Left lung (tissue), 10 donors: ENCODE measurements around the gene TCEANC. TPM values are rescaled to one million over a fixed set of nuclear protein-coding genes. Genes with fewer than 3 reads are reported as not detected.

Experiments used
- ATAC-seq: fragments of 200-7000 bp; cut with Tn5 transposase; one replicate; pipeline ENCODE4 v1.9.1; 2020; ENCODE audit warnings: moderate library complexity
- DNase-seq, 4 donors: peaks; one replicate each; pipeline ENCODE4 v3.0.0-alpha.2; 2013 to 2020
- H3K27ac ChIP-seq, 2 donors: fragments of 200-600 bp; sonication (generic) in 1 of 2; one replicate each; pipeline versions ENCODE4 v1.5.0 to v1.8.0; 2020 to 2021
- H3K27me3 ChIP-seq, 2 donors: fragments of 200-600 bp; sonication (generic) in 1 of 2; one replicate each; pipeline versions ENCODE4 v1.5.0 to v1.8.0; 2020 to 2021
- H3K36me3 ChIP-seq, 2 donors: fragments of 200-600 bp; sonication (generic) in 1 of 2; one replicate each; pipeline versions ENCODE4 v1.5.0 to v1.8.0; 2020 to 2021
- H3K4me1 ChIP-seq, 2 donors: fragments of 200-600 bp; one replicate each; pipeline ENCODE4 v1.8.0; 2021
- H3K4me3 ChIP-seq, 2 donors: fragments of 200-600 bp; sonication (generic) in 1 of 2; one replicate each; pipeline versions ENCODE4 v1.5.0 to v1.8.0; 2020 to 2021; ENCODE audit warnings: mild to moderate bottlenecking in 1 of 2
- H3K9me3 ChIP-seq, 2 donors: fragments of 200-600 bp; sonication (generic) in 1 of 2; one replicate each; pipeline versions ENCODE4 v1.5.0 to v1.8.0; 2020 to 2021
- intact Hi-C, 2 donors: fragments of 100-400 bp; cut with DNase I; formaldehyde crosslinking; loops; one replicate each; pipeline versions ENCODE4 v1.11.2 to v1.14.2; 2022
- polyA plus RNA-seq, 6 donors: library from polyadenylated mRNA; unstranded; fragments of 120-200 nt; gene quantifications; one replicate each; pipeline ENCODE4 v1.2.1, GENCODE V29; 2013; ENCODE audit not compliant: insufficient read length in 6 of 6
- total RNA-seq, 2 donors: library from RNA; stranded (reverse); fragmentation: NEBNext Ultra II Directional; extraction: Animal tissue kit (Norgen Biotek cat#: 25700); gene quantifications; one replicate each; pipeline ENCODE4 v1.2.1, GENCODE V29; 2021
- TF ChIP-seq, protein P1 (sequence below), 2 donors: fragments of 200-600 bp; sonication (generic) in 1 of 2; IDR thresholded peaks; one replicate each; pipeline versions ENCODE4 v1.5.0 to v1.8.0; 2021; ENCODE audit warnings: antibody characterized with exemption in 2 of 2
- donor health status: DM: no; HTN: yes; CAD: no.
- donor health status: DM: no; HTN: no; CAD: no.

The TCEANC gene
- total and polyA plus RNA-seq, 8 donors, result 3.1 to 7.1 (median 6.5) TPM

GRCh38 chrX:13687203-13687602 is 34.3 kb downstream of the TCEANC start:
- TF ChIP-seq, protein P1, sequence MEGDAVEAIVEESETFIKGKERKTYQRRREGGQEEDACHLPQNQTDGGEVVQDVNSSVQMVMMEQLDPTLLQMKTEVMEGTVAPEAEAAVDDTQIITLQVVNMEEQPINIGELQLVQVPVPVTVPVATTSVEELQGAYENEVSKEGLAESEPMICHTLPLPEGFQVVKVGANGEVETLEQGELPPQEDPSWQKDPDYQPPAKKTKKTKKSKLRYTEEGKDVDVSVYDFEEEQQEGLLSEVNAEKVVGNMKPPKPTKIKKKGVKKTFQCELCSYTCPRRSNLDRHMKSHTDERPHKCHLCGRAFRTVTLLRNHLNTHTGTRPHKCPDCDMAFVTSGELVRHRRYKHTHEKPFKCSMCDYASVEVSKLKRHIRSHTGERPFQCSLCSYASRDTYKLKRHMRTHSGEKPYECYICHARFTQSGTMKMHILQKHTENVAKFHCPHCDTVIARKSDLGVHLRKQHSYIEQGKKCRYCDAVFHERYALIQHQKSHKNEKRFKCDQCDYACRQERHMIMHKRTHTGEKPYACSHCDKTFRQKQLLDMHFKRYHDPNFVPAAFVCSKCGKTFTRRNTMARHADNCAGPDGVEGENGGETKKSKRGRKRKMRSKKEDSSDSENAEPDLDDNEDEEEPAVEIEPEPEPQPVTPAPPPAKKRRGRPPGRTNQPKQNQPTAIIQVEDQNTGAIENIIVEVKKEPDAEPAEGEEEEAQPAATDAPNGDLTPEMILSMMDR (IDR thresholded peaks at IDR 0.05), result no peak
- Histone ChIP-seq H3K36me3 (no peaks in the 10 kb centered on the region), H3K27me3 (peaks cover 0 to 10% of the 10 kb centered on the region in 2 donors), H3K27ac (no peak overlapping the region), H3K9me3 (no peaks in the 10 kb centered on the region), H3K4me1 (peaks cover 0 to 15% of the 10 kb centered on the region in 2 donors), H3K4me3 (no peak overlapping the region)
- intact Hi-C loops, result no loop called here
- ATAC-seq, result no peak
- no peak for DNase-seq

GRCh38 chrX:13688384-13688957 is 35.5 kb downstream of the TCEANC start:
- Histone ChIP-seq H3K27ac (peak overlapping the region; percentile 90 to 91), H3K4me3 (peak overlapping the region; percentile 46 to 60), H3K27me3 (peaks cover 0 to 10% of the 10 kb centered on the region in 2 donors), H3K9me3 (no peaks in the 10 kb centered on the region), H3K36me3 (no peaks in the 10 kb centered on the region), H3K4me1 (peaks cover 0 to 25% of the 10 kb centered on the region in 2 donors)
- intact Hi-C loops, result no loop called here
- TF ChIP-seq, protein P1 (IDR thresholded peaks at IDR 0.05), result no peak
- ATAC-seq (peak; percentile 8), DNase-seq (no peak)

GRCh38 chrX:13688958-13689740 is 36.2 kb downstream of the TCEANC start, which contains the start of gene RAB9A:
Gene RAB9A (plus strand): TSS chrX:13689128. CDS start chrX:13708747, 19,619 bp downstream.
- Histone ChIP-seq H3K27me3 (peaks cover 0 to 10% of the 10 kb centered on the region in 2 donors), H3K27ac (peak within 1 kb of the TSS; percentile 90 to 91), H3K9me3 (no peaks in the 10 kb centered on the region), H3K4me1 (peaks cover 0 to 32% of the 10 kb centered on the region in 2 donors), H3K4me3 (peak within 1 kb of the TSS; percentile 46 to 60), H3K36me3 (no peaks in the 10 kb centered on the region)
- DNase-seq, result peak; percentile 70 to 95 (median 86)
- ATAC-seq, result peak; percentile 99
- intact Hi-C loops, result no loop called here
- TF ChIP-seq, protein P1 (IDR thresholded peaks at IDR 0.05), result no peak

DNA sequence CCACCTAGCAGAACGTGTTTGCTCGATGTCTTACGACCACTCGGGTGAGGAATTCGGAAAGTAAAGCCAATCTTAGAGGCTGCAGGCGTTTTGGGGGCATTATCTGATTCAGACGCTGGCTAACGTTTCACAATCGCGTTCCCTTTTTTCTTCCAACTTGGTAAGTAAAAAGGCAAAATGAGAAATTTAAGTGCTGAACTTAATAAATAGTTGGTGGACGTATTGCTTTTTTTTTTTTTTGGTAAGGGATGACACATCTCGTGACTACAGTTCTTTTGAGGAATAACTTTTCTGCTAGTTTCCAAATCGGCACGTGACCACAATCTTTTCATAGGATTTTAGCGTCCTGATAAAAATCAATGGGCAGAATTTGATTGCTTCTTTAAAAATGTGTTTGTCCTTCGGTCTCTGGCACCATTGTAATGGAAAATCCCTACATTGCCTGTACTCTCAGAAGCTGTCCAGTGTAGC is 36.8 kb downstream of the TCEANC start:
- intact Hi-C loops, result no loop called here
- TF ChIP-seq, protein P1 (IDR thresholded peaks at IDR 0.05), result no peak
- no peak for ATAC-seq

GRCh38 chrX:13690836-13691235 is 37.9 kb downstream of the TCEANC start:
- ATAC-seq, result no peak
- TF ChIP-seq, protein P1 (IDR thresholded peaks at IDR 0.05), result no peak
- H3K27me3 ChIP-seq, result peaks cover 0 to 13% of the 10 kb centered on the region in 2 donors
- intact Hi-C loops, result no loop called here
- peak overlapping the region in 1 of 2 donors; percentile 60 for H3K4me3 ChIP-seq
- H3K27ac ChIP-seq, result no peak overlapping the region
- DNase-seq, result no peak
- H3K4me1 ChIP-seq, result peaks cover 0 to 44% of the 10 kb centered on the region in 2 donors
- no peaks in the 10 kb centered on the region for H3K9me3 ChIP-seq
- H3K36me3 ChIP-seq, result no peaks in the 10 kb centered on the region

More for the DNA sequence above, 36.8 kb downstream of the TCEANC start:
- Histone ChIP-seq H3K4me1 (peaks cover 0 to 39% of the 10 kb centered on the region in 2 donors), H3K27me3 (peaks cover 0 to 10% of the 10 kb centered on the region in 2 donors), H3K27ac (peak overlapping the region; percentile 90 to 91), H3K4me3 (peak overlapping the region; percentile 46 to 60), H3K36me3 (no peaks in the 10 kb centered on the region), H3K9me3 (no peaks in the 10 kb centered on the region)
- DNase-seq, result peak in 2 of 4 donors; percentile 26 to 29
